Activated CD4-positive, alpha-beta T cell treated with anti-CD3 and anti-CD28 coated beads for 4 hours (primary cell): ENCODE data around the gene MYCT1.

ENCODE experiments used
- DNase-seq, 2 donors: peaks; one replicate each; pipeline ENCODE4 v3.0.0-alpha.2; 2020

The MYCT1 gene

GRCh38 chr6:152726313-152726712 lies 28.6 kb downstream of the MYCT1 start:
- DNase-seq: no peak

GRCh38 chr6:152727507-152727906 lies 29.8 kb downstream of the MYCT1 start:
- DNase-seq: no peak

DNA sequence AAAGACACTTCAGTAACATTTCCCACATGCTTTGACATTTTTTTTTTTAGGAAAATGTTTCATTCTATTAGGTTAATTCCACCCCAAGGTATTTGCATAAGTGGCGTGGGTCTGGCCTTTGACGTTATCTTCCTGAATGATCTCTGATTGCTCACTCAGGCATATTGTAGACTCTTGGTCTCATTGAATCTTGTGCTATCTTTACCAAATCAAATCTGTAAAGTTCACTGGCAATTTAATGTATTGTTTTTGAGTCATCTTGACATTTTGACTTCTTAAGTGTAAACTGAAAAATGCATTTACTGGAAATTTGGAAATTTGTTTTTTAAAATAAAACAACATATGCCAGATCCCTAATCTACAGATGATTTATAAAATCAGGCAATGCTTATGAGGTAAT lies 36.9 kb downstream of the MYCT1 start:
- DNase-seq: no peak

DNA sequence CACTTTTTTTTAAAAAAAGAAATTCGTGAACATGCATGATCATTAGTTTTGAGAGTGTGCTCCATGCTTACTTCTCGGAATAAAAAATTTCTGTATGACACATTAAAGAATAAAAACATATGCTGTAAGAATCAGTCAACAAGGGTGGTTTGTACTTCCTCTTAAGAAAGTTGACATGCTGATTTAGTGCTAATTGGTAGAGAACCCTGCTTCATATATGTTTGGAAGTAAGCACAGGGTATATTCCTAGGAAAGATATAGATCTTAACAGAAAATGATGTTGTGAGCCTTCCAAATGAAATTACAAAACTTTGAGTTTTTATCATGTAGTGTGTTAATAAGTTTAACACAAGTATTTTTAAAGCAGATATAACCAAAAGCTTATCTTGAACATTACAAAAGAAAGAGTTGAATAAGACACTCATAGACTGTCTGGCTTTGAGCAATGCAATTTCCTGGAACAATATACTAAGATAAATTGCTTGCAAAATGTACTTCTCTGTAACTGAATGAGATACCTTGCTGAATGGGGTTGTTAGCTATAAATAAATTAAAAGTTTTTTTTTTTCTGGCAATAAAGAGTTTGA lies 39.1 kb downstream of the MYCT1 start:
- no peak for DNase-seq

GRCh38 chr6:152745509-152746171 lies 47.9 kb downstream of the MYCT1 start:
- no peak for DNase-seq

DNA sequence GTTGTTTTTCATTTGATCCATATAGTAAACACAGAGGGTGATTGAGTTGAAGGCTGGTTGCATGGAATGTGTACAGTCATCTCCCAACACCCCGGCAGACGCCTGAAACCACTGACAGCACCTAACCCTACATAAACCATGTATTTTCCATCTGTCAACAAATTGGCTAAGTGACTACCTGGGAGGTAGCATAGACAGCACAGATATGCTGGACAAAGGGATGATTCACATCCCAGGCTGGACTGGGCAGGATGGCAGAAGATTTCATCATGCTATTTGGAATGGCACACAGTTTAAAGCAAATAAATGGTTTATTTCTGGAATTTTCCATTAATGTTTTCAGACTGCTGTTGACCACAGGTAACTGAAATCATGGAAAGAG lies 48.5 kb downstream of the MYCT1 start:
- no peak for DNase-seq

DNA sequence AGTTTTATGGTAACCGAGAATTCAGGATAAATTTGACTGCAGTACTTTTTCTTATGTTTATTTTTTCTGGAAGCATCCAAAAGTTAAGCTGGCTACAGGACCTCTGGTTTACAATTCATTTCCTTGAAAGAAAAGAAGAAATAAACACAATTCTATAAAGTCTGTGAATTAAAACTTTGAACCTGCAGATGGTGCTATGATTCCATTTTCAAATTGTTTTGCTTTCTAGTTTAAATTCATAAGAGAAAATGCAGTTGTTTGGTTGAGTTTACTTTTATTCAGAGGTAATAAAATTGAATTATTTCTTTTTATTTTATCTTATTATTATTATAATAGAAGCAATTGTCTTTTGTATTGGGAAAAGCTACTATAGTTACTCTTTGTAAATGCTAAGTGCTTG lies 51.1 kb downstream of the MYCT1 start:
- DNase-seq: no peak

GRCh38 chr6:152749336-152749735 lies 51.6 kb downstream of the MYCT1 start:
- no peak for DNase-seq

DNA sequence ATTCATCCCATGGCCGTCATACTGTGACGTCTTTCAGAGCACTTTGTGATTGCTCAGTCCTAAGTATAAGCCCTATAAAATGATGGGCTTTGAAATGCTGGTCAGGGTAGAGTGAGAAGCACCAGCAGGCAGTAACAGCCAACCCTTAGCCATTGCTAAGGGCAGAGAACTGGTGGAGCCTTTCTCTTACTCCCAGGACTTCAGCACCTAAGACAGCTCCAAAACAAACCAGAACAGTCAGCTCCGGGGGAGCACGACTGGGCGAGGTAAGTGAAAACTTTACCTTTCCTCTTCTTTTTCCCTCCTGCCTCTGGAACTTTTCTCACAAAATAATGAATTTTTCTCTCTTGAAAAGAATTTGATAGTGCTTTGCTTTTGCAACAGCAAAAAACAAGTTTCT lies 53.0 kb downstream of the MYCT1 start, which contains the start of gene VIP:
Gene VIP, plus strand, starts transcription at position 104 of the 400 bp plus-strand sequence. CDS start 1,381 bp downstream, outside the sequence.
- no peak for DNase-seq

- DNase-seq: no peak
Measured at GRCh38 chr6:152765331-152765730, 67.6 kb downstream of the MYCT1 start.

DNA sequence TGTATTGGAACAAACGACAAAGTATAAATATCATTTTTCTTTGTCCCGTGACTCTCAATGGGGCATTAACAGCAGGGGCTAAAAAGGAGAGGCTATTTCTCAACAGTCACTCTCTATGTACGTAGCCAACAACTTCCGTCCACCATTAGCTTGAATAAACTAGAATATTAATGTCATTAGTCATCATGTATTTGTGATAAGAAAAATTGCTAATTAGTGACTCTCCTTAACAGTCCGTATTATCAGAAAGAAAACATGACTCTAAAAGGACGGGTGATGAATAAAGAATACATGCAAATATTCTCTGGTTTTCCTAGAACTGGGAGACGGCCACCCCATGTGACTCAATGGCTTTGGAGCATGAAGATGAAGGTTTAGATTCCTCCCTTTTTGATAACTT lies 71.5 kb downstream of the MYCT1 start:
- DNase-seq: no peak

DNA sequence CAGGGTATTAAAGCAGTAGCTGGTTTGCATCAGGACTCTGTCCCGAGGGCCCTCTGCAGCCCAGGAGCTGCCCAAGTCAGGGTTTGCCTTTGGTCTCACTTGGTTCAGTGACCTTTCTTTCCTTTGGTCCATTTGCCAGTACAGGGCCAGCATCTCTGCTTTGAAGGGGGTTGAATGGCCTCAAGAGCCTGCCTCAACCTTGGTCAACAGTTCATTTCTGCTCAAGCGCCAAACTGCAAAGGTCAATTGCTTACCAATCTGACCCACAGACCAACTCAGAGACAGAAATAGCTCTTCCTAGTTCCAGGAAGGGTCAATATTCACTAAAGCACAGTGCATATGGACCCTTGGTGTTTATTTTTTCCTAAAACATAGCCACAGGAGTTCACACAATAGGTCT lies 72.3 kb downstream of the MYCT1 start:
- no peak for DNase-seq

GRCh38 chr6:152771061-152771687 lies 73.5 kb downstream of the MYCT1 start:
- no peak for DNase-seq
